NB4 (cell line): ENCODE results near the gene ASPG.

Experiments
- CTCF ChIP-seq: IDR thresholded peaks from one replicate; pipeline ENCODE4 v1.5.1; 2012; ENCODE audit warnings: low read depth, low read length
- MYC ChIP-seq: IDR thresholded peaks from 2 replicates; pipeline ENCODE4 v1.6.1; 2011; ENCODE audit warnings: low read depth, low read length
- POLR2A ChIP-seq: IDR thresholded peaks from 2 replicates; pipeline ENCODE4 v1.6.1; 2011; ENCODE audit warnings: mild to moderate bottlenecking; ENCODE audit not compliant: insufficient read length; ENCODE audit errors: extremely low read depth

DNA sequence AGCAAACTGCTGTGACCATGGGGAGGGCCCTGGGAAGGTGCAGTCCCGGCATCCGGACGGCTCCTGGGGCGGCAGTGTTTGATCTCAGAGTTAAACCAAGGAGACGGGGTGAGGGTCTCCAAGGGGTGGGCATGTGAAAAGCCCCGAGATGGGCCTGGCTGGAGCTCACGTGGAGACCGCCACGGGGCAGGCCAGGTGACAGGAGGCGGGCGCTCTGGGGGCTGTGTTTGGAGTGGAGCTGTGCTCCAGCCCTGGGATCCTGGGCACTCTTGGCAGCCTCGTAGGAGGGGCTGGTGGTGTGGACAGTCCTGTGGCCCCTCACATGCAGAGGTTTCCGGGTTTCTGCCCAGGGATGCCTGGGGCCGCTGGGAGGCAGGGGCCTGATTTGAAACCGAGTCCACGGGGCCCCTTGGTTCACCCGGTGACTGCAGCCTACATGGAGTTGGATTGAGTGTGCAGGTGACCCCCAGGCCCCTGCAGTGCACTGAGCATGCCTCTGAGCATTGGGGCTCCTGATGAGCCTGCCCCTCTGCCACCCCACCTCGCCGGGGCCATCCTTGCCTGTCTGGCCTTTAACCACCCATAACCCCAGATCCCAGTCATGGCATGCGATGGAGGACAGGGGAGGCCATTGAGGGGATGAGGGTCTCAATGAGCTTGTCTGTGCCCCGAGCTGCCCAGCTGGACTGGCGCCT is 61.3 kb downstream of the ASPG start:
- no peak for TF ChIP-seq CTCF
- TF ChIP-seq POLR2A: no peak
- TF ChIP-seq MYC: no peak
